HL-60 (cell line): ENCODE data around the gene BTBD16.

ENCODE experiments used
- POLR2AphosphoS5 ChIP-seq: IDR thresholded peaks from 2 replicates; pipeline ENCODE4 v1.6.1; 2012; ENCODE audit warnings: low read depth
- SPI1 ChIP-seq: IDR thresholded peaks from 2 replicates; pipeline ENCODE4 v1.6.1; 2012; ENCODE audit warnings: low read depth, mild to moderate bottlenecking, borderline replicate concordance
- TF ChIP-seq, protein P1 (sequence below): IDR thresholded peaks from one replicate; pipeline ENCODE4 v1.5.1; 2011; ENCODE audit warnings: low read length, control low read depth, inconsistent platforms; ENCODE audit not compliant: insufficient read depth

DNA sequence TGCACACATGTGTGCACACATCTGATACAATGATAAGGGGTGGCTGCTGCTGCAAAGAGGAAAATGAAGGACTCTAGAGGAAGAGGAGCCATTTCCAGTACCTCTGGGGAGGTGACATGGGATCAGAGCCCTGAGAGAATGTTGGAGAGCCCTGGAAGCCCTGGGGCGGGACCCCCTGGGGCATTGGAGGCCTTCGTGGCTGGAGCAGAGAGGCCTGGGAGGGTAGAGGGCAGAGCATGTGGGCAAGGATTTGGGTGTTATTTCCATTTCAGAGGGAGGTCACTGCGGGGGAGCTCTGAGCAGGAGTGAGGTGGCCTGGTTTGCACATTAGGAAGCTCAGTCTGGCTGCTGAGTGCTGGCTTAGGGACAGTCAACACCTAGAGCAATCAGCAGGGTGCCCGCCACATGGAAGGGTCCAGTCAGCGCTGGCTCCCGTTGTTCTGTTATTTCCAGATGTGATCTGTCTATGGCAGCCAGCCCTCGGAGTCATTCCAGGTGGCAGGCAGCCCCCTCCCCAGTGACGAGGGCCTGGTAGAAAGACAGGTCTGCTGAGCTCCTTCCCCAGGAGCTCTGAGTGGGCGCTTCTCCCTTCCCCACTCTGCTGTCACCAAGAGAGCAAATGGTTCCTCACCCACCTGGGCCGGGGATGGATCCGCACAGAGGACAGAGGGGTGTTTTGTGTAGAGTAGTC lies 24.1 kb upstream of the BTBD16 start:
- TF ChIP-seq, protein P1, sequence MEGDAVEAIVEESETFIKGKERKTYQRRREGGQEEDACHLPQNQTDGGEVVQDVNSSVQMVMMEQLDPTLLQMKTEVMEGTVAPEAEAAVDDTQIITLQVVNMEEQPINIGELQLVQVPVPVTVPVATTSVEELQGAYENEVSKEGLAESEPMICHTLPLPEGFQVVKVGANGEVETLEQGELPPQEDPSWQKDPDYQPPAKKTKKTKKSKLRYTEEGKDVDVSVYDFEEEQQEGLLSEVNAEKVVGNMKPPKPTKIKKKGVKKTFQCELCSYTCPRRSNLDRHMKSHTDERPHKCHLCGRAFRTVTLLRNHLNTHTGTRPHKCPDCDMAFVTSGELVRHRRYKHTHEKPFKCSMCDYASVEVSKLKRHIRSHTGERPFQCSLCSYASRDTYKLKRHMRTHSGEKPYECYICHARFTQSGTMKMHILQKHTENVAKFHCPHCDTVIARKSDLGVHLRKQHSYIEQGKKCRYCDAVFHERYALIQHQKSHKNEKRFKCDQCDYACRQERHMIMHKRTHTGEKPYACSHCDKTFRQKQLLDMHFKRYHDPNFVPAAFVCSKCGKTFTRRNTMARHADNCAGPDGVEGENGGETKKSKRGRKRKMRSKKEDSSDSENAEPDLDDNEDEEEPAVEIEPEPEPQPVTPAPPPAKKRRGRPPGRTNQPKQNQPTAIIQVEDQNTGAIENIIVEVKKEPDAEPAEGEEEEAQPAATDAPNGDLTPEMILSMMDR, result no peak
- TF ChIP-seq POLR2AphosphoS5 (no peak), SPI1 (no peak)
